ENCODE data around the gene PVALB. TPM values are rescaled to one million over a fixed set of nuclear protein-coding genes. Genes with fewer than 3 reads are reported as not detected.

Gene PVALB
- total RNA-seq, 1 experiment from 2014 or later = not detected

DNA sequence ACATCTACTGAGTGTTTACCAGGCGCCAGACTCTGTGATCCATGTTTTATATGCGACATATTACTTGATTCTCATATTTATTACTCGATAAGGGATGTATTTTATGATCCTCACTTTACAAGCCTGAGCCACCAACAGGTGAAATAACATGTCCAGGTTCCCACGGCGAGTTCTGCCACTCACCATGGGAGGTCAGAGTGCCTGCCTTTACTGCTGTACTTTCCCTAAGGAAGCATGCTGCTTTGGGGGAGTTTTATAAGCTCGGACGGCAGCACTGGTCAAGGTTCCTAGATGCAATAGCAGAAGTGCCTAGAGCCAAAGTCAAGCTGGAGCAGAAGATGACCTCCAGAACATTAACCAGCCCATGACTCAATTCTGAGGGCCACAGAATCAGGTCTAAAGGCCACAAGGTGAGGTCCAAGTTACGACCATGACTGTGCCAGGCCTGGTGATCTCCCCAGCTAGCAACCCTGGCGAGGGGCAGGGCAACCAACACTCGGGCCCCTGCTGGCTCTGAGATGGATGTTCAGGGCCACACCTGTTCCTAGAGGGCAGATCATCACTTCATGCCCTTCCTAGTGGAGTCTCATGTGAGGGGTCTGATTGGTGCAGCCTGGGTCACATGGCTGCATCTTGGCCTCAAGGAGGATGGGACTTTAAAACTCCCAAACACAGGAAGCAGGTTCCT lies 55.1 kb downstream of the PVALB start:
- no peak overlapping the region for H2AFZ ChIP-seq (ENCODE audit: low read depth, low read length, poor library complexity, severe bottlenecking)
- intact Hi-C loops (cut with micrococcal nuclease) = no loop called here

DNA sequence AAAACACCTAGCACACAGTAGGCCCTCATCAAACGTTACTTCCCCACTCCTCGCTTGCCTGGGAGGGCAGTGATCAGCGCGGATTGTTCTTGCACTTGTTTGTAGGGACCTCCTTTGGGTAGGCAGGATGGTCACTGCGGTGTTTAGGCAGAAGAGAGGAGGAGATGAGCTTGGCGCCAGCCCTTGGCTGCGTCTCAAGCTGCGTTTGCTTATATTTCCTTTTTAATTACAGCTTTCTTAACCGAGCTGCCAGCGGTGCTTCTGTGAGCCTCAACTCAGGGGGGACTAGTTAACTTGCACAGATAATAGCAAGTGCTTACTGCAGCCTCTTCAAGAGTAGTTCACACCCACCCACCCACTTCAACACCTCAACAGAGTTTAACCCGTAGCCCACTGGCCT lies 56.0 kb downstream of the PVALB start:
- RAD21 ChIA-PET (ENCODE audit: low non-redundant PET in 1 of 2, low total read pairs in 2 of 2, uncharacterized antibody in 2 of 2, unreplicated experiment in 2 of 2) = no interaction called here
- Histone ChIP-seq H3K4me1 (ENCODE audit: control insufficient read depth in 1 of 2, insufficient read depth in 2 of 2, low read length in 2 of 2) (peaks cover 0 to 7% of the 10 kb centered on the region in 2 experiments; a peak in 1 of 4 replicates), H3K27me3 (ENCODE audit: insufficient read depth, low read length) (no peaks in the 10 kb centered on the region), H3K9me3 (ENCODE audit: control insufficient read depth in 1 of 2, insufficient read depth in 1 of 2, low read depth in 1 of 2, low read length in 2 of 2) (no peaks in the 10 kb centered on the region), H3K27ac (ENCODE audit: low read depth, low read length) (no peak overlapping the region), H4K20me1 (ENCODE audit: insufficient read depth) (no peaks in the 10 kb centered on the region), H3K36me3 (ENCODE audit: control insufficient read depth in 1 of 2, insufficient read depth in 2 of 2, low read length in 2 of 2) (no peaks in the 10 kb centered on the region; a peak in 1 of 4 replicates), H3K4me2 (ENCODE audit: low read length) (no peak overlapping the region), H3K9me2 (ENCODE audit: insufficient read depth) (no peaks in the 10 kb centered on the region), H3K9ac (ENCODE audit: low read length) (no peak overlapping the region), H3K79me2 (ENCODE audit: insufficient read depth, low read length) (no peaks in the 10 kb centered on the region), H3K4me3 (replicated peaks in 1 of 2; ENCODE audit: low read depth in 1 of 2, low read length in 2 of 2) (no peak overlapping the region), H2AFZ (ENCODE audit: low read depth, low read length, poor library complexity, severe bottlenecking) (no peak overlapping the region)
- DNase-seq (ENCODE audit: low read depth, low spot score) = no peak
- CTCF ChIA-PET = interaction anchor here (0.6 to 2.3 kb wide), 2 partner anchors 15 to 283 kb away, joined by 5 to 6 read pairs; partner anchors contain the start of gene IFT27
- TF ChIP-seq CBX3 (IDR thresholded peaks at IDR 0.05; ENCODE audit: low read depth) = no peak
- no peak for TF ChIP-seq ELF1 (IDR thresholded peaks at IDR 0.05; ENCODE audit: borderline replicate concordance, low read depth)
- TF ChIP-seq, protein P1, sequence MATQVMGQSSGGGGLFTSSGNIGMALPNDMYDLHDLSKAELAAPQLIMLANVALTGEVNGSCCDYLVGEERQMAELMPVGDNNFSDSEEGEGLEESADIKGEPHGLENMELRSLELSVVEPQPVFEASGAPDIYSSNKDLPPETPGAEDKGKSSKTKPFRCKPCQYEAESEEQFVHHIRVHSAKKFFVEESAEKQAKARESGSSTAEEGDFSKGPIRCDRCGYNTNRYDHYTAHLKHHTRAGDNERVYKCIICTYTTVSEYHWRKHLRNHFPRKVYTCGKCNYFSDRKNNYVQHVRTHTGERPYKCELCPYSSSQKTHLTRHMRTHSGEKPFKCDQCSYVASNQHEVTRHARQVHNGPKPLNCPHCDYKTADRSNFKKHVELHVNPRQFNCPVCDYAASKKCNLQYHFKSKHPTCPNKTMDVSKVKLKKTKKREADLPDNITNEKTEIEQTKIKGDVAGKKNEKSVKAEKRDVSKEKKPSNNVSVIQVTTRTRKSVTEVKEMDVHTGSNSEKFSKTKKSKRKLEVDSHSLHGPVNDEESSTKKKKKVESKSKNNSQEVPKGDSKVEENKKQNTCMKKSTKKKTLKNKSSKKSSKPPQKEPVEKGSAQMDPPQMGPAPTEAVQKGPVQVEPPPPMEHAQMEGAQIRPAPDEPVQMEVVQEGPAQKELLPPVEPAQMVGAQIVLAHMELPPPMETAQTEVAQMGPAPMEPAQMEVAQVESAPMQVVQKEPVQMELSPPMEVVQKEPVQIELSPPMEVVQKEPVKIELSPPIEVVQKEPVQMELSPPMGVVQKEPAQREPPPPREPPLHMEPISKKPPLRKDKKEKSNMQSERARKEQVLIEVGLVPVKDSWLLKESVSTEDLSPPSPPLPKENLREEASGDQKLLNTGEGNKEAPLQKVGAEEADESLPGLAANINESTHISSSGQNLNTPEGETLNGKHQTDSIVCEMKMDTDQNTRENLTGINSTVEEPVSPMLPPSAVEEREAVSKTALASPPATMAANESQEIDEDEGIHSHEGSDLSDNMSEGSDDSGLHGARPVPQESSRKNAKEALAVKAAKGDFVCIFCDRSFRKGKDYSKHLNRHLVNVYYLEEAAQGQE (IDR thresholded peaks at IDR 0.05; ENCODE audit: low read depth) = no peak
- TF ChIP-seq ZNF274 (IDR thresholded peaks at IDR 0.05; ENCODE audit: low read depth, low read length) = no peak
- BruUV-seq (replicated peaks) = no TSS peak
- POLR2A ChIA-PET = no interaction called here
- intact Hi-C loops (cut with micrococcal nuclease) = no loop called here
- ATAC-seq = no peak

More for the DNA sequence above, 55.1 kb downstream of the PVALB start:
- ATAC-seq (no peak), DNase-seq (ENCODE audit: low read depth, low spot score) (no peak)
- H3K9me2 ChIP-seq (ENCODE audit: insufficient read depth) = no peaks in the 10 kb centered on the region
- H3K4me2 ChIP-seq (ENCODE audit: low read length) = no peak overlapping the region
- no peak overlapping the region for H3K27ac ChIP-seq (ENCODE audit: low read depth, low read length)
- H3K9me3 ChIP-seq (ENCODE audit: control insufficient read depth in 1 of 2, insufficient read depth in 1 of 2, low read depth in 1 of 2, low read length in 2 of 2) = no peaks in the 10 kb centered on the region
- no TSS peak for BruUV-seq (replicated peaks)
- H3K79me2 ChIP-seq (ENCODE audit: insufficient read depth, low read length) = no peaks in the 10 kb centered on the region
- peaks cover 0 to 7% of the 10 kb centered on the region in 2 experiments; a peak in 1 of 4 replicates for H3K4me1 ChIP-seq (ENCODE audit: control insufficient read depth in 1 of 2, insufficient read depth in 2 of 2, low read length in 2 of 2)
- ChIA-PET CTCF (no interaction called here), RAD21 (ENCODE audit: low non-redundant PET in 1 of 2, low total read pairs in 2 of 2, uncharacterized antibody in 2 of 2, unreplicated experiment in 2 of 2) (no interaction called here), POLR2A (no interaction called here)
- no peaks in the 10 kb centered on the region for H3K27me3 ChIP-seq (ENCODE audit: insufficient read depth, low read length)
- H3K36me3 ChIP-seq (ENCODE audit: control insufficient read depth in 1 of 2, insufficient read depth in 2 of 2, low read length in 2 of 2) = no peaks in the 10 kb centered on the region; a peak in 1 of 4 replicates
- H4K20me1 ChIP-seq (ENCODE audit: insufficient read depth) = no peaks in the 10 kb centered on the region
- TF ChIP-seq, protein P2, sequence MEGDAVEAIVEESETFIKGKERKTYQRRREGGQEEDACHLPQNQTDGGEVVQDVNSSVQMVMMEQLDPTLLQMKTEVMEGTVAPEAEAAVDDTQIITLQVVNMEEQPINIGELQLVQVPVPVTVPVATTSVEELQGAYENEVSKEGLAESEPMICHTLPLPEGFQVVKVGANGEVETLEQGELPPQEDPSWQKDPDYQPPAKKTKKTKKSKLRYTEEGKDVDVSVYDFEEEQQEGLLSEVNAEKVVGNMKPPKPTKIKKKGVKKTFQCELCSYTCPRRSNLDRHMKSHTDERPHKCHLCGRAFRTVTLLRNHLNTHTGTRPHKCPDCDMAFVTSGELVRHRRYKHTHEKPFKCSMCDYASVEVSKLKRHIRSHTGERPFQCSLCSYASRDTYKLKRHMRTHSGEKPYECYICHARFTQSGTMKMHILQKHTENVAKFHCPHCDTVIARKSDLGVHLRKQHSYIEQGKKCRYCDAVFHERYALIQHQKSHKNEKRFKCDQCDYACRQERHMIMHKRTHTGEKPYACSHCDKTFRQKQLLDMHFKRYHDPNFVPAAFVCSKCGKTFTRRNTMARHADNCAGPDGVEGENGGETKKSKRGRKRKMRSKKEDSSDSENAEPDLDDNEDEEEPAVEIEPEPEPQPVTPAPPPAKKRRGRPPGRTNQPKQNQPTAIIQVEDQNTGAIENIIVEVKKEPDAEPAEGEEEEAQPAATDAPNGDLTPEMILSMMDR (IDR thresholded peaks at IDR 0.05 in 2 of 3, conservative IDR thresholded peaks at IDR 0.05 in 1 of 3; ENCODE audit: borderline replicate concordance in 1 of 3, insufficient read depth in 1 of 3, low read depth in 2 of 3, low read length in 2 of 3) = no peak
- TF ChIP-seq SP1 (IDR thresholded peaks at IDR 0.05; ENCODE audit: low read depth) = no peak
- TF ChIP-seq EZH2phosphoT487 (IDR thresholded peaks at IDR 0.05; ENCODE audit: borderline replicate concordance) = no peak
- no peak for TF ChIP-seq RAD21 (IDR thresholded peaks at IDR 0.05; ENCODE audit: low read depth)
- TF ChIP-seq POLR2A (IDR thresholded peaks at IDR 0.05; ENCODE audit: borderline replicate concordance, extremely low read depth, insufficient read depth, insufficient read length) = no peak
- no peak for TF ChIP-seq ELF1 (IDR thresholded peaks at IDR 0.05; ENCODE audit: borderline replicate concordance, low read depth)
- no peak for TF ChIP-seq ZNF274 (IDR thresholded peaks at IDR 0.05; ENCODE audit: low read depth, low read length)
- no peak overlapping the region for H3K9ac ChIP-seq (ENCODE audit: low read length)
- no peak overlapping the region for H3K4me3 ChIP-seq (replicated peaks in 1 of 2; ENCODE audit: low read depth in 1 of 2, low read length in 2 of 2)

Measured in HCT116 (cell line).